NK-92 treated with Interleukin-12 subunit alpha and Interleukin-12 subunit beta, amount 100 ng/mL, for 24 hours (cell line): ENCODE measurements around the gene ITPK1.
"Not testable (repeated sequence)": the region's sequence is repeated elsewhere in the genome, so short reads cannot be mapped to it uniquely, and the experiment has no call there.

Source experiments
- DNase-seq: peaks from one replicate; lab custom pipeline; 2025; lab: John Stamatoyannopoulos, UW

ITPK1 gene

GRCh38 chr14:93128725-93129459 lies 13.2 kb upstream of the ITPK1 start:
- no peak for DNase-seq

GRCh38 chr14:93126111-93126510 lies 10.4 kb upstream of the ITPK1 start:
- DNase-seq, result no peak

- no peak for DNase-seq
These were observed 7.1 kb upstream of the ITPK1 start for GRCh38 chr14:93122826-93123225.

- DNase-seq, result no peak
These were observed 5.5 kb upstream of the ITPK1 start for GRCh38 chr14:93121030-93121834.

GRCh38 chr14:93120517-93120916 lies 4.8 kb upstream of the ITPK1 start:
- no peak for DNase-seq

GRCh38 chr14:93116676-93117200 lies 1.0 kb upstream of the ITPK1 start:
- DNase-seq, result no peak

- peak; percentile 85 for DNase-seq
These were observed 480 bp downstream of the ITPK1 start for GRCh38 chr14:93115069-93115820.

- DNase-seq, result no peak
These were observed 1.0 kb downstream of the ITPK1 start for GRCh38 chr14:93114713-93115068.

- no peak for DNase-seq
These were observed 1.5 kb downstream of the ITPK1 start for GRCh38 chr14:93114068-93114710.

- no peak for DNase-seq
These were observed 2.1 kb downstream of the ITPK1 start for GRCh38 chr14:93113678-93114067.

- DNase-seq, result peak; percentile 56
These were observed 2.6 kb downstream of the ITPK1 start for GRCh38 chr14:93112891-93113677.

GRCh38 chr14:93111541-93111940 lies 4.2 kb downstream of the ITPK1 start:
- DNase-seq, result not testable (repeated sequence)

GRCh38 chr14:93110856-93111419 lies 4.8 kb downstream of the ITPK1 start:
- no peak for DNase-seq

GRCh38 chr14:93109572-93110481 lies 5.9 kb downstream of the ITPK1 start:
- no peak for DNase-seq

- no peak for DNase-seq
These were observed 7.6 kb downstream of the ITPK1 start for GRCh38 chr14:93108105-93108504.

- DNase-seq, result no peak
These were observed 8.3 kb downstream of the ITPK1 start for GRCh38 chr14:93107453-93107852.

- no peak for DNase-seq
These were observed 9.1 kb downstream of the ITPK1 start for GRCh38 chr14:93106541-93107156.

GRCh38 chr14:93105856-93106255 lies 9.9 kb downstream of the ITPK1 start:
- DNase-seq, result not testable (repeated sequence)

- no peak for DNase-seq
These were observed 10.4 kb downstream of the ITPK1 start for GRCh38 chr14:93105362-93105761.
